Dendritic cell treated with granulocyte-macrophage colony-stimulating factor and Interleukin-4, amounts not matched to agents 40 ng/mL and 50 ng/mL, for 4 days (primary cell): ENCODE data around the gene HINFP.
A peak's percentile ranks its signal among the peaks of the same experiment; 100 is the strongest.

Experiments
- H3K27ac Mint-ChIP-seq: one replicate; pipeline ENCODE4 v1.8.0; 2022; ENCODE audit warnings: mild to moderate bottlenecking, mixed read lengths
- H3K27me3 Mint-ChIP-seq: one replicate; pipeline ENCODE4 v1.8.0; 2022; ENCODE audit warnings: mild to moderate bottlenecking, mixed read lengths
- H3K36me3 Mint-ChIP-seq: one replicate; pipeline ENCODE4 v1.8.0; 2022; ENCODE audit warnings: low read depth, mixed read lengths
- H3K4me1 Mint-ChIP-seq: one replicate; pipeline ENCODE4 v1.8.0; 2022; ENCODE audit warnings: low read depth, mixed read lengths
- H3K4me3 Mint-ChIP-seq: one replicate; pipeline ENCODE4 v1.8.0; 2022; ENCODE audit warnings: mild to moderate bottlenecking, moderate library complexity, mixed read lengths
- H3K9me3 Mint-ChIP-seq: one replicate; pipeline ENCODE4 v1.8.0; 2022; ENCODE audit warnings: mixed read lengths
- intact Hi-C: fragments of 100-400 bp; cut with micrococcal nuclease; formaldehyde crosslinking; loops from one replicate; pipeline ENCODE4 v1.15.0; 2022

The HINFP gene

DNA sequence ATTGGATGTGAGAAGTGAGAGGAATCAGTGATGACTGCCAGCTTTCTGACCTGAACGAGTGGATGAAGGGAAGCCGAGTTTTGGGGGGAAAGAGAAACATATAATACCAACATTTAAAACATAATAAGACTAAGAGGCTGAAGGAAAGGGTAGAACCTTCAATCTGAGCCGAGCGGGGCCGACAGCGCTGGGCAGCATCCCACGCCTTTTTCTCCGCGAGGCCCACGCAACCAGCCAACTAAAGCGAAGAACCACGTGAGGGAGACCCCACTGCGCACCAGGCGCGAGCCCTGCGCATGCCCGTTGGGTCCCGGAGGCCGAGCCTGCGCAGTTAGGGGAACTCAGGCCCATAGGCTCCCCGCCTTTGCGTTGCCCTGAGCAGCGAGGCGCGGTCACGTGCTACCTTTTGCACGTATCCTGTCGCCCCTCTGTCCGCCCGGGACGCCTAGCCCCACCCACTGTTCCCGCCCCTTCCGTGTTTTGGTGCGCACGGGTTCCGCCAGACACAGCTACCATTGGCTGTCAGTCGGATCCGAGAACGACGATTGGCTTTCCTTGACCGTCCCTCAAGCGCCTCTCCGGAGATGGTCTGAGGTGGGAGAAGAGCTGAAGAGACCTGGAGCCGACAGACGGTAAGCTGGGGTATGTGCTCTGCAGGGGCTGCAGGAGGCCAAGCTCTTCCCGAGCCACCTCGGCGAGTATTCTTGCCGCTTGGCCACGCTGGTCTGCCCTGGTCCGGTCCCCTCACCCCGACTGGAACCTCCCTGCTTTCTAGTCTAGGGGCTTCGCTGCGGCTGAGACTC, at the start of gene HINFP:
Gene HINFP (plus strand): TSS at position 573 of the 803 bp plus-strand sequence. CDS start 5,365 bp downstream, outside the sequence.
- Mint-ChIP-seq H3K36me3 (peaks cover 50% of the 10 kb centered on the region), H3K9me3 (no peaks in the 10 kb centered on the region), H3K27ac (peak within 1 kb of the TSS; percentile 87), H3K27me3 (no peaks in the 10 kb centered on the region), H3K4me1 (peaks cover 43% of the 10 kb centered on the region), H3K4me3 (peak within 1 kb of the TSS; percentile 92)
- intact Hi-C loops = loop anchor here (2.0 kb wide), 1 partner anchor 14 kb away; the partner anchor contains the start of gene C2CD2L

GRCh38 chr11:119077839-119078238, 43.5 kb upstream of the HINFP start:
- intact Hi-C loops = no loop called here
- H3K27me3 Mint-ChIP-seq = no peaks in the 10 kb centered on the region
- H3K4me3 Mint-ChIP-seq = no peak overlapping the region
- H3K4me1 Mint-ChIP-seq = peaks cover 25% of the 10 kb centered on the region
- no peaks in the 10 kb centered on the region for H3K9me3 Mint-ChIP-seq
- no peak overlapping the region for H3K27ac Mint-ChIP-seq
- peaks cover 100% of the 10 kb centered on the region for H3K36me3 Mint-ChIP-seq

- Mint-ChIP-seq H3K27me3 (no peaks in the 10 kb centered on the region), H3K4me1 (peaks cover 25% of the 10 kb centered on the region), H3K4me3 (no peak overlapping the region), H3K9me3 (no peaks in the 10 kb centered on the region), H3K36me3 (peaks cover 90% of the 10 kb centered on the region), H3K27ac (no peak overlapping the region)
- intact Hi-C loops = no loop called here
These were observed 42.5 kb upstream of the HINFP start for GRCh38 chr11:119078675-119079420.

- no peaks in the 10 kb centered on the region for H3K27me3 Mint-ChIP-seq
- peak overlapping the region; percentile 93 for H3K27ac Mint-ChIP-seq
- H3K4me1 Mint-ChIP-seq = peaks cover 34% of the 10 kb centered on the region
- H3K36me3 Mint-ChIP-seq = peaks cover 68% of the 10 kb centered on the region
- intact Hi-C loops = no loop called here
- H3K4me3 Mint-ChIP-seq = no peak overlapping the region
- H3K9me3 Mint-ChIP-seq = no peaks in the 10 kb centered on the region
These were observed 39.6 kb upstream of the HINFP start for GRCh38 chr11:119081682-119082260.

GRCh38 chr11:119084663-119085436, 36.5 kb upstream of the HINFP start, which contains the start of gene HMBS:
TSS of gene HMBS (plus strand) at chr11:119084881. CDS start at chr11:119085034, 153 bp downstream.
- Mint-ChIP-seq H3K9me3 (no peaks in the 10 kb centered on the region), H3K4me3 (peak within 1 kb of the TSS; percentile 90)
- intact Hi-C loops = loop anchor here (1.0 kb wide), 1 partner anchor 28 kb away; the partner anchor contains the start of gene HYOU1

GRCh38 chr11:119085437-119085847, 35.9 kb upstream of the HINFP start:
- intact Hi-C loops = no loop called here
- H3K4me1 Mint-ChIP-seq = peaks cover 63% of the 10 kb centered on the region
- no peaks in the 10 kb centered on the region for H3K9me3 Mint-ChIP-seq
- peak overlapping the region; percentile 90 for H3K4me3 Mint-ChIP-seq
- H3K36me3 Mint-ChIP-seq = peaks cover 31% of the 10 kb centered on the region
- H3K27me3 Mint-ChIP-seq = no peaks in the 10 kb centered on the region
- peak overlapping the region; percentile 93 for H3K27ac Mint-ChIP-seq

More at GRCh38 chr11:119084663-119085436, 36.5 kb upstream of the HINFP start, which contains the start of gene HMBS:
- Mint-ChIP-seq H3K27ac (peak within 1 kb of the TSS; percentile 93), H3K27me3 (no peaks in the 10 kb centered on the region), H3K36me3 (peaks cover 37% of the 10 kb centered on the region), H3K4me1 (peaks cover 60% of the 10 kb centered on the region)

DNA sequence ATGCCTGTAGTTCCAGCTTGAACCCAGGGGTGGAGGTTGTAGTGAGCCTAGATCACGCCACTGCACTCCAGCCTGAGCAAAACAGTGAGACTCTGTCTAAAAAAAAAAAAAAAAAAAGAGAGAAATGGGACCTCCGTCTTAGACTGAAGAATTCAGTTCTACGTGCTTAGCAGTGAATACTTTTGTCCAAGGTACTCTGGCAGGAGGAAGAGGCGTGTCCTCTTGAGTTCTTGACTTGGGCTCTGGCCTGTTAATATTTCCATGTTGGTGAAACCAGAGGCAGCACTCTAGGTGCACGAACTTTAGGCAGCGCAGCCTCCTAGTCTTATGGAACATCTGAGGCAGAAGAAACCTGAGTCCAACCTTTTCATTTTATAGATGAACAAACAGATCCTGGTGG, 34.3 kb upstream of the HINFP start:
- no peaks in the 10 kb centered on the region for H3K9me3 Mint-ChIP-seq
- H3K4me3 Mint-ChIP-seq = no peak overlapping the region
- no peak overlapping the region for H3K27ac Mint-ChIP-seq
- no peaks in the 10 kb centered on the region for H3K27me3 Mint-ChIP-seq
- peaks cover 51% of the 10 kb centered on the region for H3K4me1 Mint-ChIP-seq
- peaks cover 18% of the 10 kb centered on the region for H3K36me3 Mint-ChIP-seq
- intact Hi-C loops = no loop called here

DNA sequence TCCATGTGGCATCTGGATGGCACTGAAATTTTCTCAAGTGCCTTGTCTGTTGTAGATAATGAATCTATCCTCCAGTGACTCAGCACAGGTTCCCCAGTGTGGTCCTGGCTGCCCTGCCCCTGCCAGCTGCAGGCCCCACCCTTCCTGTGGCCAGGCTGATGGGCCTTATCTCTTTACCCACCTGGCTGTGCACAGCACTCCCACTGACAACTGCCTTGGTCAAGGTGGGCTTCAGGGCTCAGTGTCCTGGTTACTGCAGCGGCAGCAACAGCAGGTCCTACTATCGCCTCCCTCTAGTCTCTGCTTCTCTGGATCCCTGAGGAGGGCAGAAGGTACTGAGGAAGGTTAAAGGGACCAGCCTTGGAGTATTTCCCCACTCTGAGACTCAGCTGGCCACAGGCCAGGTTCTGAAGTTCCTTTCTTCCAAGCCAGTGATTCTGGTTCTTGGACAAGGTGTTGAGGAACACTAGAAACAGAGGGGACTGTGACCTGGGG, 33.6 kb upstream of the HINFP start:
- no peak overlapping the region for H3K4me3 Mint-ChIP-seq
- H3K27ac Mint-ChIP-seq = peak overlapping the region; percentile 8

DNA sequence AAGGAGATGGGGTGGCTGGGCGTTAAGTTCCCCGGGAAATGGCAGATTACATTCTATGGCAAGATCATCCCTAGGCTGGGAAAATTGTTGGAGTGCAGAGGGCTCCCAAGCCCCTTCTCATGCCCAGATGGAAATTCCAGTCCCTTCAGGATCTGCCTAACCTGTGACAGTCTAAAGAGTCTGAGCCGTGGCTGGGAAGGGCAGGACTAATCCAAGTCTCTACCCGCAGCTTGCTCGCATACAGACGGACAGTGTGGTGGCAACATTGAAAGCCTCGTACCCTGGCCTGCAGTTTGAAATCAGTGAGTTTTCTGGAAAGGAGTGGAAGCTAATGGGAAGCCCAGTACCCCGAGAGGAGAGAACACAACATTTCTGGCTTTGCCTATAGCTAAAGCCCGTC, 33.0 kb upstream of the HINFP start:
- Mint-ChIP-seq H3K4me1 (peaks cover 58% of the 10 kb centered on the region), H3K4me3 (no peak overlapping the region), H3K36me3 (peaks cover 24% of the 10 kb centered on the region), H3K27ac (peak overlapping the region; percentile 8), H3K9me3 (no peaks in the 10 kb centered on the region), H3K27me3 (no peaks in the 10 kb centered on the region)
- intact Hi-C loops = no loop called here

More for the DNA sequence above, 33.6 kb upstream of the HINFP start:
- intact Hi-C loops = no loop called here
- H3K27me3 Mint-ChIP-seq = no peaks in the 10 kb centered on the region
- H3K4me1 Mint-ChIP-seq = peaks cover 52% of the 10 kb centered on the region
- peaks cover 18% of the 10 kb centered on the region for H3K36me3 Mint-ChIP-seq
- no peaks in the 10 kb centered on the region for H3K9me3 Mint-ChIP-seq

DNA sequence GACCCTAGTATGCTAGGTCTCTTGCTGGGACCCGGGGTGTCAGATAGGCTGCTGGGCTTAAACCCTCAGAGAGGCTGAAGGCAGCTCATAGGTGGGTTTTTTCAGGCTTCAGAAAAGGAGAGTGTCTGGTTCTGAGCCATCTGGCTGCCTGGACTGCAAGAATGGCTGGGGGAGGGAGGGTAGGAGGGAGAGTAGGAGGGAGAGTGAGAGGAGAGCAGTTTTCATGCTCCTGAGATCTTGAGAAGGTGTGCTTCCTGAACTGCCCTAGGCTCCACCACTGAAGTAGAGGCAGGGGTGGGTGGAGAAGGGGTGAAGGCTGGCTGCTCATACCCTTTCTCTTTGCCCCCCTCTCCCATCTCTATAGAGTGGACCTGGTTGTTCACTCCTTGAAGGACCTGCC, 32.1 kb upstream of the HINFP start:
- intact Hi-C loops = no loop called here
- Mint-ChIP-seq H3K4me1 (peaks cover 60% of the 10 kb centered on the region), H3K36me3 (peaks cover 33% of the 10 kb centered on the region), H3K4me3 (no peak overlapping the region), H3K9me3 (no peaks in the 10 kb centered on the region), H3K27ac (no peak overlapping the region), H3K27me3 (no peaks in the 10 kb centered on the region)

GRCh38 chr11:119091178-119091577, 30.2 kb upstream of the HINFP start:
- Mint-ChIP-seq H3K4me1 (peaks cover 64% of the 10 kb centered on the region), H3K27ac (no peak overlapping the region), H3K4me3 (no peak overlapping the region), H3K36me3 (peaks cover 36% of the 10 kb centered on the region), H3K9me3 (no peaks in the 10 kb centered on the region), H3K27me3 (no peaks in the 10 kb centered on the region)
- intact Hi-C loops = no loop called here

DNA sequence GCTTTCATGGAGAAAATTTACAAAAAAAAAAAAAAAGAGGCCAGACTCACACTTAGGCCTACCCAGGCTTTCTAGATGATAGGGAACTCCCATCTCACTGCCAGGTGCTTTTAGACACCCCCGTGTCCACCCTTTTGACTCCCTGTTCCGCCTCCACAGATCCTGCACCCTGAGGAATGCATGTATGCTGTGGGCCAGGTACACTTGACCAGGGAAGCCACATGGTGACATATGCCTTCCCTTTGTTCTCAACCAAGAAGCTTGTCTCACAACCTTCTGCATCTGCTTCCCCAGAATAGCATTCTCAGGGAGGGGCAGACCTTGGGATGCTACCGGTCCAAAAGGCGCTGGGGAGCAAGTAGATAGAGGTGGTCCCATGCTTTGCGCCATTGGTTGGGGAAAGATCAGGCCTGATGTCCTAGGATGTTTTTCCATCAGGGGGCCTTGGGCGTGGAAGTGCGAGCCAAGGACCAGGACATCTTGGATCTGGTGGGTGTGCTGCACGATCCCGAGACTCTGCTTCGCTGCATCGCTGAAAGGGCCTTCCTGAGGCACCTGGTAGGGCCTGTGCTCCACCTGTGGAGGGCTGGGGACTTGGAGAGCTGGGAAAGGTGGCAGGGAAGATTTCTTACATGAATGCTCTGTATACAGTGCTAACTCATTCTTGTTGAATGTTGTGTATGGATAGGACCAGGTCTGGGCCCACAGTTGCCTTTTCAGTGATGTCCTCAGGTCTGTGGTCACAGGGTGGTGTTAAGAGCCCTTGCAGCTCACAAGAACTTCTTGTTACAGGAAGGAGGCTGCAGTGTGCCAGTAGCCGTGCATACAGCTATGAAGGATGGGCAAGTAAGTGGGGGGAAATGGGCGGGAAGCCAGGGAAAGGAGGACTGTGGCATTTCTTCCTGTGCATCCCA, 29.2 kb upstream of the HINFP start:
- Mint-ChIP-seq H3K36me3 (peaks cover 45% of the 10 kb centered on the region), H3K4me3 (no peak overlapping the region), H3K27me3 (no peaks in the 10 kb centered on the region), H3K4me1 (peaks cover 63% of the 10 kb centered on the region), H3K9me3 (no peaks in the 10 kb centered on the region), H3K27ac (no peak overlapping the region)
- intact Hi-C loops = no loop called here
